GM10248 (cell line): ENCODE data around the gene ARHGEF10L.

Experiments used
- CTCF ChIA-PET: fragments of 300-600 bp; sonication (Branson Sonifier 250); formaldehyde crosslinking; extraction: SDS; loops from one replicate; lab custom pipeline; 2021; ENCODE audit warnings: antibody characterized with exemption; lab: Yijun Ruan, JAX
- POLR2A ChIA-PET: fragments of 350-650 bp; sonication (Branson Sonifier 250); formaldehyde crosslinking; extraction: SDS; loops from one replicate; lab custom pipeline; 2020; ENCODE audit warnings: antibody characterized with exemption; lab: Yijun Ruan, JAX
- DNase-seq: peaks from one replicate; pipeline ENCODE4 v3.0.0; 2012; ENCODE audit errors: extremely low spot score
- CTCF ChIP-seq: IDR thresholded peaks from 2 replicates; pipeline ENCODE4 v1.5.1; 2012; ENCODE audit warnings: mild to moderate bottlenecking, low read depth; ENCODE audit errors: extremely low read depth, missing control alignments, control extremely low read depth

The ARHGEF10L gene

GRCh38 chr1:17630048-17630830 is 90.7 kb downstream of the ARHGEF10L start:
- TF ChIP-seq CTCF: no peak
- no peak for DNase-seq
- ChIA-PET POLR2A (no interaction called here), CTCF (no interaction called here)

DNA sequence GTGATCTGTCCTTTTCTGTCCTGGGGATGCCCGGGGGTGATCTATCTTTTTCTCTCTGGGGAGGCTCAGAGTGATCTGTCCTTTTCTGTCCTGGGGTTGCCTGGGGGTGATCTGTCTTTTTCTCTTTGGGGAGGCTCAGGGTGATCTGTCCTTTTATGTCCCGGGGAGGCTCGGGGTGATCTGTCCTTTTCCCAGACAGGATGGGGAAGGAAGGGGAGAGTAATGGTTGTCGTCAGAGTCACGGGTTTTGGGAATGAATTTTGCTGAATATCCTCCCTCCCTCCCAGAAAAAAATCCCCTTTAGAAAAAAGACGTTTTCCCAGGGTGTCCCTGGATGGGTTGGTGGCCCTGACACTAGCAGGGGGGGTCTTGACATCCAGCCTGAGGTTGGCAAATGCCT is 91.5 kb downstream of the ARHGEF10L start:
- POLR2A ChIA-PET: no interaction called here
- TF ChIP-seq CTCF: no peak
- CTCF ChIA-PET: no interaction called here
- DNase-seq: no peak

GRCh38 chr1:17631410-17631809 is 91.9 kb downstream of the ARHGEF10L start:
- POLR2A ChIA-PET: no interaction called here
- CTCF ChIA-PET: interaction anchor here (1.4 kb wide), 1 partner anchor 129 kb away, joined by 4 read pairs; no protein-coding TSS in a partner anchor
- no peak for DNase-seq
- no peak for TF ChIP-seq CTCF

DNA sequence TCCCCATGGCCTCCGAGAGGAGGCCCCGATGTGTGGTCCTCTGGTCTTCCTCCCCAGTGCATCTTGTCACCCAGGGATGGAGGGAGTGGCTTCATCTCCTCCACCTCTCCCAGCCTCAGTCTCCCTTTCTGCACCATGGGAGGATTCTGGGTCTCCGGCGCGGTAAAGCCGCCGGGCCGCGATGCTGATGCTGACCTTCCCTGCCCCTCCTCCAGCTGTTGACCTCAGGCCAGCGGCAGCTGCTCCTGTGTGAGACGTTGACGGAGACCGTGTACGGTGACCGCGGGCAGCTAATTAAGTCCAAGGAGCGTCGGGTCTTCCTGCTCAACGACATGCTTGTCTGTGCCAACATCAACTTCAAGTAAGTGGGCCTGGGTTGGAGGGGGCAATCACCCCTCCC is 92.6 kb downstream of the ARHGEF10L start:
- ChIA-PET CTCF (interaction anchor here (1.4 kb wide), 1 partner anchor 130 kb away, joined by 4 read pairs; no protein-coding TSS in a partner anchor), POLR2A (no interaction called here)
- DNase-seq: no peak
- no peak for TF ChIP-seq CTCF

DNA sequence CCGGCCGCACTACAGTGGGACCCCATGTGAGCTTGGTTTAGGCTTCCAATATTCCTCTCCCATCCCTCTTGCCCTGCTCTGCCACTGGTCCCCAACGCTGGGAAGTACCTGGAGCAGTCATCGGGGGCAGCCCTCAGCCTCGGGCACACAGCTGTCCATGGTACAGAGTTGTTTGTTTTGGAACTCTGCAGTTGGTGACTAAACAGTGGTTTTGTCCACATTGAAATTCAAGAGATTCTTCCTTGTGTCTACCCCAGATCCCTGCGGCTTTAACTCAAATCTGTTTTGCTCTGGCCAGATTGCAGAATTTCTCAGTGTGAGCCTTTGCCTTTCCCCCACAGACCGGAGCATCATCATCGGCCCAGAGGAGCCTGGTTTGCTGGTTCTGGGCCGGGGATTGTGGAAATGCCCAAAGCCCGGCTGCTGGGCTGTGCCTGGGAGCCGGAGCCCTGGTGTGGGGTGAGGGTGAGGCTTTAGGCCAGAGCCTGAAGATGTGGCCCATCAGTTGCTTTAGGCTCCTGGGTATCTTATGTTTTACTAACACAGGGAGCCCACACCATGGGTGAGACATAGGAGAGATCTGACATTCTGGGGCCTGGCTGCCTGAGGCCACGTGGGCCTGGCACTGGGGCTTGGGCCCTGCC is 93.2 kb downstream of the ARHGEF10L start:
- ChIA-PET POLR2A (no interaction called here), CTCF (interaction anchor here (1.4 kb wide), 1 partner anchor 130 kb away, joined by 4 read pairs; no protein-coding TSS in a partner anchor)
- no peak for DNase-seq
- no peak for TF ChIP-seq CTCF

DNA sequence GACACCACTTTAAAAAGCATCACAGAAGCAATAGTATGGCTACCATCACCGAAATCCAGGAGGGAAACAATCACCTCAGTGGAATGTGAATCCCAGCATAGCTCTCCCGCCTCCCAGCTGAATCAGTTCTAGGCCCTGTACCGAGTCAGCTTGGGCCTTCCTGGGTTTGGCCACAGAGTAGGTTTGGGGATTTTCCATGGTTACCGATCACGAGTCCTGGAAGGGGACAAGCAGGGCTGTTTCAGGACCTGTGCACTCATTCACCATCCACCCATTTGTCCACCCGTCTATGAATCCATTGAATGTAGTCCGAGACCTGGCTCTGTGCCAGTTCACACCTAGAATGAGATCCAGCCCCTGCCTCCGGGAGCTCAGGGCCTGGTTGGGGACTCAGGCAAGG is 94.2 kb downstream of the ARHGEF10L start:
- DNase-seq: no peak
- ChIA-PET CTCF (interaction anchor here (1.0 kb wide), 1 partner anchor 28 kb away, joined by 4 read pairs; no protein-coding TSS in a partner anchor), POLR2A (no interaction called here)
- TF ChIP-seq CTCF: no peak
